COLO668 (cell line): ENCODE data around the gene NXPE2.
"Not testable (repeated sequence)": the region's sequence is repeated elsewhere in the genome, so short reads cannot be mapped to it uniquely, and the experiment has no call there.

ENCODE experiments used
- DNase-seq: peaks from one replicate; lab custom pipeline; 2025; ENCODE audit not compliant: unreplicated experiment; lab: John Stamatoyannopoulos, UW

The NXPE2 gene

DNA sequence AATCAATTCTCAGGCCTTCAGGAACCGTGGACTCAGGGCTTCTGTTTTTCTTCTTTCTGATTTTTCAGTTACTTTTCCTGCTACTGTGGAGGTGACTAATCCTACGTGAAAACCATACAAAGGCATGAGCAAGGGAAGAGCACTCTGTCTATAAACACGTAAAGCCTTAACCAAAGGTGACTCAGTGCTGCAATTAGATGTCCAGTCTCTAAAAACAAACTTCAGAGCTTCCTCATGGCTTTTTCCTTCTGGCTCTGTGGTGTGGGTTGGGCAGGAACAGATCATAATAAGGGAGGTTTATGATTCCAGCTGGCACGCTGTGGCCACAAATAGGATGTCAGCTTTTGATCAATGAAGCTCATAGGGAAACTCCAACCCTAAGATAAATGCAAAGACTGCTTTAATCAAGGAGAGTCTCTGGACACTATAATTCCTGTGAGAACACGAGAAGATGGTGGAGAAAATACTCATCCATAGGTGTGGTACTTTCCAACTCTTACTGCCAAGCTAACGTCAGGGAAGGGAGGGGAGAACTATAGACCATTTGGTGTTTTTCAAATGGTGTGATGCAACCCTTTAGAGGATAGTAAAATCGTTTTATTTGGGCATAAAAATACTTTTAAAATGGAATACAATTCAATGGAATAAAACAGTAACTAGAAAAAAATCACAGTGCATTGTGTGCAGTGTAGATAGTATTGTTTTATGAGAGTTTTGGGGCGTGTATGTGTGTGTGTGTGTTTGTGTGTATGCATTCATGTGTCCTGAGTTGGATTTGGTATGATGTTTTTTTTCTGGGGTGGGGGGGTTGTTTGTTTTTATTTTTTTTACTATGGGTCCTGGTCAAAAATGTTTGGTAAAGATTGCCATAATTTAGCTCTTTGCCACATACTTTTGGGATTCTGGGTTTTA lies at the start of gene NXPE2:
TSS of gene NXPE2 (plus strand) at position 403 of the 912 bp plus-strand sequence. CDS start at position 452, 49 bp downstream.
- no peak for DNase-seq

GRCh38 chr11:114631445-114631965 lies 46.8 kb upstream of the NXPE2 start:
- DNase-seq: not testable (repeated sequence)

DNA sequence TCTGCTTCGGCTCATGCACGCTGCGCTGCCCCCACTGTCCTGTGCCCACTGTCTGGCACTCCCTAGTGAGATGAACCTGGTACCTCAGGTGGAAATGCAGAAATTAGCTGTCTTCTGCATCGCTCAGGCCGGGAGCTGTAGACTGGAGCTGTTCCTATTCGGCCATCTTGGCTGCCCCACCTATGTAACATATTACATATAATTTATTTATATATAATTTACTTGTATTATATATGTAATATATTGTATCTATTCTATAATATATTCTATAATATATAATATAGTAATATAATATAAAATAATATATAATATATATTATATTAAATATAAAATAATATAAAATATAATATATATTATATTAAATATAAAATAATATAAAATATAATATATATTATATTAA lies 38.9 kb upstream of the NXPE2 start:
- DNase-seq: not testable (repeated sequence)

GRCh38 chr11:114650661-114651060 lies 27.7 kb upstream of the NXPE2 start:
- no peak for DNase-seq

DNA sequence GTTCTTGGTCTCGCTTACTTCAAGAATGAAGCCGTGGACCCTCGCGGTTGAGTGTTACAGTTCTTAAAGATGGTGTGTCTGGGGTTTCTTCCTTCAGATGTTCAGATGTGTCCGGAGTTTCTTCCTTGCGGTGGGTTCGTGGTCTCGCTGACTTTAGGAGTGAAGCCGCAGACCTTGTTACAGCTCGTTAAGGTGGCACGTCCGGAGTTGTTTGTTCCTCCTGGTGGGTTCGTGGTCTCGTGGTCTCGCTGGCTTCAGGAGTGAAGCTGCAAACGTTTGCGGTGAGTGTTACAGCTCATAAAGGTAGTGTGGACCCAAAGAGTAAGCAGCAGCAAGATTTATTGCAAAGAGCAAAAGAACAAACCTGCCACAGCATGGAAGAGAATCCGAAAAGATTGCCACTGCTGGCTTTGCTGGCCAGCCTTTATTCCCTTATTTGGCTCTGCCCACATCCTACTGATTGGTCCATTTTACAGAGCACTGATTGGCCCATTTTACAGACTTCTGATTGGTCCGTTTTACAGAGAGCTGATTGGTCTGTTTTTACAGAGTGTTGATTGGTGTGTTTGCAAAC lies 27.1 kb upstream of the NXPE2 start:
- DNase-seq: no peak

DNA sequence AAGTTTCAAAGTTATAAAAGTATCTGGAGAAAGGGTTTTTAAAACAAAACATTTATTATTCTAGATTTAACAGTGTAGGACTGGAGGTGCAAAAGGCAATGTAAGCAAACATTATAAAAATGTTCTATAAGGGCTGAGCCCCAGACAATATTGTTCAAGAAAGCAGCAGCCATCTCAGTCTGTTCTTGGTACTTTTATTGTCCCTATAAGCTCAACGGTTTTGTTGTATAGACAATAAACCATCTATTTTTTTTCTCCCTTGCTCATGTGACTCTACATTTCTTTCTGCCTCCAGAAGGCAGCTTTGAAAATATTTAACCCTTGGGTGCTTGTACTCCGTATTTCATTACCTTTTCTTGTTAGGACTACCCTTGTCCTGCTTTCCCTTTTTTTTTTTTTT lies 25.2 kb upstream of the NXPE2 start:
- DNase-seq: no peak

DNA sequence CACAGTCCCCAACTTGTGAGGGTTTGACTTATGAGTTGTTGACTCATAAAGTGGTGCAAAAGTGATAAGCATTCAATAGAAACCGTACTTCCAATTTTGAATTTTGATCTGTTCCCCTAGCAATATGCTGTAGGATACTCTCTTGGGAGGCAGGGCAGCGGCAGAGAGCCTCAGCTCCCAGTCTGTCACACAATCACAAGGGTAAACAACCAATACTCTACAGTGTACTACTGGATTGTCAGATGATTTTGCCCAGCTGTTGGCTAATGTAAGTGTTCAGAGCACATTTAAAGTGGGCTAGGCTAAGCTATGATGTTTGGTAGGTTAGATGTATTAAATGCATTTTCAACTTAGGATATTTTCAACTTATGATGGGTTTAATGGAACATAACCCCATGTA lies 13.7 kb upstream of the NXPE2 start:
- no peak for DNase-seq

- no peak for DNase-seq
Observed at GRCh38 chr11:114666760-114667159, 11.6 kb upstream of the NXPE2 start.

DNA sequence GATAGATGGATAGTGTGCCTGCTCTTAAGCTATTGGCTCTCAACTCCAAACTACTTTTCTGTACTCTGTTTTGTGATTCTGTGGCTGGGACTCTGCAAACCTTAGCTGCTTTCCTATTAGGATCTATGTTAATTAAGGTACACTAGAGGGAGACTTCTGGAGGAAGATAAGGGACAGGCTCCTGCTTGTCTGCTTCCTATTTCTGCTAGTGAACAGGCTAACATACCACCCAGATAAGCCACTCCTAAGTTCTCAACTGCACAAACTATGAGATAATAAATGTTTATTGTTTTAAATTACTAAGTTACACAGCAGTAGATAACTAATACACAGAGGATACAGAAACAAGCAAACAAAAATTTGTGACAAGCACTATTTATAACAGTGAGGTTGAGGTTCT lies 10.2 kb upstream of the NXPE2 start:
- DNase-seq: no peak

GRCh38 chr11:114673661-114674060 lies 4.7 kb upstream of the NXPE2 start:
- no peak for DNase-seq

GRCh38 chr11:114679505-114679904 lies 1.2 kb downstream of the NXPE2 start:
- DNase-seq: no peak

GRCh38 chr11:114683007-114683406 lies 4.7 kb downstream of the NXPE2 start:
- DNase-seq: no peak

DNA sequence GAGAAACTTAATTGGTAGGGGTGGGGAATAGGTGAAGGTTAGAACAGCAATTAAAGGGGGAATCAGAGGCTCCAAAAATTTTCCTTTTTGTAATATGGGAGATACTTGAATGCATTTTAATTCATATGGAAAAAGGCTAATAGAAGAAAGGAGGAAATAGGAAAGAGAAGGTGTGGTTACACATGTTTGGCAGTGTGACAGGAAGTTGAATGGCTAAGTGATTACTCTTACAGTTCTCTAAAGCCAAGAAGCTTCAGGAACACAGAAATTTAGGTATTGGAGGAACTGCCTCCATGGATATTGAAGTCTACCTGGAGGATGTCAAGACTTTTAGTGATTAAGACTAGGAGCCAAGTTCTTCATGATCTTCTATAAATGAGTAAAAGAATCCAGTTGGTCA lies 6.3 kb downstream of the NXPE2 start:
- no peak for DNase-seq

DNA sequence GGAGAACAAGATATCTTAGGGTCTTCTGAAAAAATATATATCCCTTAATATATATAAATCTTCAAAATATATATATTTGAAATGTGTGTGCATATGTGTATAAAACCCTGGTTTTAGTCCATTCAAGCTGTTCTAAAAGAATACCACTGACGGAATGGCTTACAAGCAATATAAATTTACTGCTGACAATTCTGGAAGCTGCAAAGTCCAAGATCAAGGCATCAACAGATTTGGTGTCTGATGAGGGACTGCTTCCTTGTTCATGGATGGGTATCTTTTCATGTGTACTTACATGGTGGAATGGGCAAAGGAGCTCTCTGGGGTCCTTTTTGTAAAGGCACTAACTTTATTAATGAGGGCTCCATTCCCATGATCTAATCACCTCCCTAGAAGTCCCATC lies 6.8 kb downstream of the NXPE2 start:
- DNase-seq: no peak

DNA sequence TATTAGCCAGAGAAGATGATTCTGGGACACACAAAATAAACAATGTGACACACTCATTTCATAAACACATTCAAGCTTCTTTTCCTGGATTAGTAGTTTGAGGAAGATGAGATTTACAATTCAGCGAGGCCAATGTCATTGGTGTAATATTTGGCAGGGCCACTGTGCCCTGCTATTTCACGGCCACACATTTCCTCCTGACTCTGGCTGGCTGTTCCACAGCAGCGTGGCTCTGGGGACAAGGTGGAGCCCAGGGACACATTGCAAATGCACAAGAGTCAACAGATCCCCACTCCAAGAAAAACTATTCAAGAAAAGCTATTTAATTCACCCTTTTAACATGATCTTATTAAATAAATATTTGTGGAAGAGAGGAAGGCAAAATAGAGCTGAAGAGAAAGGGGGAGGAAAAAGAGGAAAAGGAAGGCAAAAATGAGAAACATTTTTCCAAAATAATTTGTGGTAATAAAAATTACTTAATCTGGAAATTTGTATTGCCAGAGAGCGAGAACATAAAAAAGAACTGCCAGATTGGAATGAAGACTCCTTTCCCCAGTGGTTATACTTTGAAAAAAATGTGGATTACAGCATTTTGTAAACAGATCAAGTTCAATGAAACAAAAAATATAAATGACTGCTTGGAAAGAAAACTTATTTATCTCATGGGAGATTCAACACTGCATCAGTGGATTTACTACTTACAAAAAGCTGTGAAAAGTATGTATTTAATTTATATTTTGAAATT lies 27.1 kb downstream of the NXPE2 start:
- no peak for DNase-seq

GRCh38 chr11:114709960-114710359 lies 31.6 kb downstream of the NXPE2 start:
- no peak for DNase-seq

DNA sequence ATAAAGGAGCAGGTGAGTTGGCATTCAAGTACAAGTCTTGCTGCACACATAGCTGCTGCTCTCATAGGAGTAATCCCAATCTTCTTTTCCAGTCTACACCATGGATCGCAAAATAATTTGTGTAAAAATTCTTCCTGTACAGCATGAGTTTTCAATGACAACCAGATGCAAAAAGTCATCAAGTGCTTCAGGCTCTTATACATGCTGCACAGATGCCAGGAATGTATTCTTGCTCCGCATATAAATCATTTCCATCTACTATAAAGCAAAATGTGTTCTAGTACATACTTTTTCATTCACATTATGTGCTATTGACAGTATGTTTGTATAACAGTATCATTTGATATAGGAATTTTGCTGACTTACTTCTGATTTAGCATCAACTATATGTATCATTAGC lies 35.4 kb downstream of the NXPE2 start:
- DNase-seq: no peak

DNA sequence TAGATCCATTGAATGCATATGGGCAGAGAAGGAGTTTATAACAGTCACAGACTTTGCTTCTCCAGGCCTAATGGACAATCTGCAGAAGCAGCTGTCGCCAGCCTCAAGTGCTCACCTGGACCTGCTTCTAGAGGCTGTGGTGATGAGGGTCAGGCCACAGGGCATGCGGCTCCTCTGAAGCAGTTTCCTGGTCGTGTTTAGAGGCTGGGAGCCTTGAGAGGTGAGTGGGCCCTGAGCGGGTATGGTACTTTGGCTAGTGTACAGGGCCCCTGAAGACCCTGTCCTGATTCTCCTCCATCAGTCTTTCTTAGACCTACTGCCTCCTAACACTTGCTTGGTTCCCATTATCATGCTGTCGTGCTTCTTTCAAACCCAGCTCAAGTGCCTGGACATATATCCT lies 41.2 kb downstream of the NXPE2 start:
- no peak for DNase-seq

- no peak for DNase-seq
Observed at GRCh38 chr11:114724916-114725524, 46.7 kb downstream of the NXPE2 start.

GRCh38 chr11:114725623-114726022 lies 47.3 kb downstream of the NXPE2 start:
- DNase-seq: no peak

DNA sequence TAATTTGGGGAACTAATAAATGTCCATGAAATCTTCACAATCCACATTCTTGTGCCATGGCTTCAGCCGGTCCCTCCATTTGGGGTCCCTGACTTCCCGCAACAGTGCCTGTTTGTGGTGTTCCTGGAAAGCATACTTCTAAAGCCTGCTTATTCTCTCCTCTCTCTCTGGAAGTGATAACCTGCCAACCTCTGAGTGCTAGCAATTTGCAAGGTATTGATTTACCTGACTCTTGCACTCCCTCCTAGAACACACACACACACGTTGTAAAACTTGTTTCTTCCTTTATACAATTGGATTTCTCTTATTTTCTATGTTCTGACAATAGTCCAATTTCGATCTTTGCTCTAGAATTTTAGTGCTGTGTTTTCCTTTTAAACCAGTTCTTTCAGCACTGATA lies 58.5 kb downstream of the NXPE2 start:
- DNase-seq: no peak
